ENCODE data around the gene CYP19A1. TPM values are rescaled to one million over a fixed set of nuclear protein-coding genes. Genes with fewer than 3 reads are reported as not detected.

CYP19A1 gene
- total and polyA plus RNA-seq, 3 experiments from 2014 or later: not detected

- H3K27ac Mint-ChIP-seq: no peak overlapping the region
Measured at GRCh38 chr15:51318382-51319150, 19.8 kb downstream of the CYP19A1 start.

DNA sequence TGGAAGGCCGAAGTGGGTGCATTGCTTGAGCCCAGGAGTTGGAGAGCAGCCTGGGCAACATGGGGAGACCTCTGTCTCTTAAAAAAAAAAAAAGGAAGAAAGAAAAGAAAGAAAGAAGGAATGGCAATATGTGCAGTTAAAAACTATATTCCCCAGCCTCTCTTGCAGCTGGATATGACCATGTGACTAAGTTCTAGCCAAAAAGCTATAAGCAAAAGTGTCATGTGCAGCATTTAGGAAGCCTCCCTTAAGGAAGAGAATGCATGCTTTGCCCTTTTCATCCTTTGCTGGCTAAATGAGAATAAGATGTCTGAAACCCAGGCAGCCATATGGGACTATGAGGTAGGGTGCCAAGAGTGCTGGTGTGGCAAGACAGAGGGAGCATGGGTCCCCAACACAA is 21.8 kb downstream of the CYP19A1 start:
- no peak overlapping the region for H3K27ac ChIP-seq (ENCODE audit: low read depth, low read length)
- ChIA-PET POLR2A (no interaction called here), CTCF (no interaction called here)

More at GRCh38 chr15:51318382-51319150, 19.8 kb downstream of the CYP19A1 start:
- H3K4me3 Mint-ChIP-seq: no peak overlapping the region
- CTCF ChIA-PET: no interaction called here
- Histone ChIP-seq H3K36me3 (ENCODE audit: insufficient read depth, low read length) (no peaks in the 10 kb centered on the region), H3K27me3 (ENCODE audit: insufficient read depth, low read length, poor library complexity, severe bottlenecking) (no peaks in the 10 kb centered on the region), H3K9me3 (ENCODE audit: low read length) (no peaks in the 10 kb centered on the region), H3K4me1 (ENCODE audit: insufficient read depth, low read length) (no peaks in the 10 kb centered on the region), H3K4me3 (ENCODE audit: low read length) (no peak overlapping the region), H3K27ac (ENCODE audit: low read depth, low read length) (no peak overlapping the region)
- H3K9me3 Mint-ChIP-seq: peaks cover 0 to 6% (median 0%) of the 10 kb centered on the region in 5 donors
- POLR2A ChIA-PET: no interaction called here
- H3K27me3 Mint-ChIP-seq: peaks cover 1 to 4% of the 10 kb centered on the region in 2 donors
- no peaks in the 10 kb centered on the region for H3K4me1 Mint-ChIP-seq
- DNase-seq: no peak
- no peaks in the 10 kb centered on the region for H3K36me3 Mint-ChIP-seq

GRCh38 chr15:51315726-51316125 is 22.7 kb downstream of the CYP19A1 start:
- CTCF ChIA-PET: no interaction called here

More for the DNA sequence above, 21.8 kb downstream of the CYP19A1 start:
- Histone ChIP-seq H3K4me3 (ENCODE audit: low read length) (no peak overlapping the region), H3K4me1 (ENCODE audit: insufficient read depth, low read length) (no peaks in the 10 kb centered on the region), H3K36me3 (ENCODE audit: insufficient read depth, low read length) (no peaks in the 10 kb centered on the region), H3K9me3 (ENCODE audit: low read length) (no peaks in the 10 kb centered on the region), H3K27me3 (ENCODE audit: insufficient read depth, low read length, poor library complexity, severe bottlenecking) (no peaks in the 10 kb centered on the region)
- DNase-seq: no peak
- no peak overlapping the region for H3K4me3 Mint-ChIP-seq
- H3K9me3 Mint-ChIP-seq: peaks cover 0 to 6% (median 0%) of the 10 kb centered on the region in 5 donors
- no peaks in the 10 kb centered on the region for H3K4me1 Mint-ChIP-seq
- no peak overlapping the region for H3K27ac Mint-ChIP-seq
- peaks cover under 1 to 4% of the 10 kb centered on the region in 2 donors for H3K27me3 Mint-ChIP-seq
- H3K36me3 Mint-ChIP-seq: no peaks in the 10 kb centered on the region

DNA sequence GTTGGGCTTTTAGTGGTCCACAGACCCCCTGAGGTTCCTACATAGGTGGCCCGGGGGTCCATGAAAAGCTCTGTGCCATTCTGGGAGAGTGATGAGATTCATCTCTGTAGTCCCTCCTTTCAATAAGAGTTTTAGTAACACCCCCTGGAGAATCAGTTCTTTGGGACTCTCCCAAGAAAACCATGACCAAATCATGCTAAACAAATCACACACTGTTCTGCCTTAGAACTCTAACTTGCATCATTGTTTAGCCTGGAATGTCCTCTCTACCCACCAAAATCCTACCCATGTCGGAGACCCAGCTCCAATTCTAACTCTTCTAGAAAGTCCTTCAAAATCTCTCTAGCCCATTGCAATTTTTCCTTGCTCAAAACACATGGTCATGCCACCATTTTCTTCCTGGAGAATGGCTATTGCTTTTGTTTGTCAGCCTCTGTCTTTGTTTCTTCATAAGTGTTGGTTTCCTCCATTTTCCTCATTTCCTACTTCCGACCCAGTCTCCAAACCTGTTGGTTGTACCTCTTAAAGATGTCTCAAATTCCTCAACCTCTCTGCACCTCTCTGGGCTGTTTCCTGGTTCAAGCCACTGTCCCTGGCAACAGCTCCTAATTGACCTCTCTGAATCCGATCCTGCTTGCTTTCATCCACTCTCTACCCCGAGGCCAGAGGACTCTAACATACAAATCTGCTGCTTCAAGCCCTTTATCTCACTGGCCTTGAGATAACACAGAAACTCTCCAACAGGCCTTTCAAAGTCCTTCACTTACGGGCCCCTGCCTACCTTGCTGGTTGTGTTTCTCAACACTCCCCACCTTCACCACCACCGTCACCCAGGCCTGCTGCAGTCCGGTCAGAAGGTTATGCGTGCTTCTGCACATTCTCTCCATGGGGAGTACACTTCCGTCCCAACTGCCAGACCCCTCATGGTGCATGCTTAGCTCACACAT is 23.7 kb downstream of the CYP19A1 start:
- ChIA-PET POLR2A (no interaction called here), CTCF (no interaction called here)
- H3K36me3 Mint-ChIP-seq: no peaks in the 10 kb centered on the region
- H3K27ac ChIP-seq (ENCODE audit: low read depth, low read length): no peak overlapping the region
- no peaks in the 10 kb centered on the region for H3K36me3 ChIP-seq (ENCODE audit: insufficient read depth, low read length)
- peaks cover 0 to 2% (median 0%) of the 10 kb centered on the region in 5 donors for H3K9me3 Mint-ChIP-seq
- H3K4me3 Mint-ChIP-seq: no peak overlapping the region
- H3K27me3 Mint-ChIP-seq: no peaks in the 10 kb centered on the region
- no peak overlapping the region for H3K4me3 ChIP-seq (ENCODE audit: low read length)
- no peaks in the 10 kb centered on the region for H3K4me1 Mint-ChIP-seq
- H3K4me1 ChIP-seq (ENCODE audit: insufficient read depth, low read length): no peaks in the 10 kb centered on the region
- no peak overlapping the region for H3K27ac Mint-ChIP-seq
- DNase-seq: no peak
- no peaks in the 10 kb centered on the region for H3K27me3 ChIP-seq (ENCODE audit: insufficient read depth, low read length, poor library complexity, severe bottlenecking)
- no peaks in the 10 kb centered on the region for H3K9me3 ChIP-seq (ENCODE audit: low read length)

More at GRCh38 chr15:51315726-51316125, 22.7 kb downstream of the CYP19A1 start:
- POLR2A ChIA-PET: no interaction called here
- Mint-ChIP-seq H3K27ac (no peak overlapping the region), H3K36me3 (no peaks in the 10 kb centered on the region), H3K4me1 (no peaks in the 10 kb centered on the region), H3K4me3 (no peak overlapping the region), H3K9me3 (peaks cover 0 to 2% (median 0%) of the 10 kb centered on the region in 5 donors), H3K27me3 (no peaks in the 10 kb centered on the region)
- Histone ChIP-seq H3K27me3 (ENCODE audit: insufficient read depth, low read length, poor library complexity, severe bottlenecking) (no peaks in the 10 kb centered on the region), H3K27ac (ENCODE audit: low read depth, low read length) (no peak overlapping the region), H3K4me1 (ENCODE audit: insufficient read depth, low read length) (no peaks in the 10 kb centered on the region), H3K9me3 (ENCODE audit: low read length) (no peaks in the 10 kb centered on the region), H3K4me3 (ENCODE audit: low read length) (no peak overlapping the region), H3K36me3 (ENCODE audit: insufficient read depth, low read length) (no peaks in the 10 kb centered on the region)
- DNase-seq: no peak

- H3K9me3 ChIP-seq (ENCODE audit: low read length): no peaks in the 10 kb centered on the region
Measured at GRCh38 chr15:51313644-51314280, 24.6 kb downstream of the CYP19A1 start.

DNA sequence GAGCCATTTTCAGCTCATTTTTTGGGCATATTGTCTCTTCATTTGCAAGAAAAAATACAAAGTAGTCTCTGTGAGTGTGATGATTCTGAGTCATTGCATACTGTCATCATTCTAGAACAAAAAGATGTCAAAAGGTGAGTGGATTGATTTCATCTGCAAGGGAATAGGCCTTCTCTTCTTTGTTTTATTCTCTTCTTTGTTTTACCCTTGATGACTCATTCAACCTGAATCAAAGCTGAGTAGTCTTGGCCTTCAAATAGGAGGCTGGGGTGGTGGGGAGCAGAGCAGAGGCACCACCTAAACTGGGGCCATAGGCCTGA is 25.4 kb downstream of the CYP19A1 start:
- Mint-ChIP-seq H3K4me3 (no peak overlapping the region), H3K9me3 (peaks cover 0 to 2% (median 0%) of the 10 kb centered on the region in 5 donors), H3K27ac (no peak overlapping the region), H3K36me3 (no peaks in the 10 kb centered on the region), H3K27me3 (no peaks in the 10 kb centered on the region), H3K4me1 (no peaks in the 10 kb centered on the region)
- no peak for DNase-seq
- H3K4me3 ChIP-seq (ENCODE audit: low read length): no peak overlapping the region
- no peaks in the 10 kb centered on the region for H3K27me3 ChIP-seq (ENCODE audit: insufficient read depth, low read length, poor library complexity, severe bottlenecking)
- ChIA-PET CTCF (no interaction called here), POLR2A (no interaction called here)
- H3K36me3 ChIP-seq (ENCODE audit: insufficient read depth, low read length): no peaks in the 10 kb centered on the region
- no peaks in the 10 kb centered on the region for H3K4me1 ChIP-seq (ENCODE audit: insufficient read depth, low read length)
- H3K27ac ChIP-seq (ENCODE audit: low read depth, low read length): no peak overlapping the region
- H3K9me3 ChIP-seq (ENCODE audit: low read length): no peaks in the 10 kb centered on the region

More at GRCh38 chr15:51313644-51314280, 24.6 kb downstream of the CYP19A1 start:
- Mint-ChIP-seq H3K36me3 (no peaks in the 10 kb centered on the region), H3K4me1 (no peaks in the 10 kb centered on the region), H3K27ac (no peak overlapping the region), H3K9me3 (peaks cover 0 to 2% (median 0%) of the 10 kb centered on the region in 5 donors), H3K4me3 (no peak overlapping the region), H3K27me3 (no peaks in the 10 kb centered on the region)
- Histone ChIP-seq H3K4me3 (ENCODE audit: low read length) (no peak overlapping the region), H3K4me1 (ENCODE audit: insufficient read depth, low read length) (no peaks in the 10 kb centered on the region), H3K36me3 (ENCODE audit: insufficient read depth, low read length) (no peaks in the 10 kb centered on the region), H3K27ac (ENCODE audit: low read depth, low read length) (no peak overlapping the region), H3K27me3 (ENCODE audit: insufficient read depth, low read length, poor library complexity, severe bottlenecking) (no peaks in the 10 kb centered on the region)
- DNase-seq: no peak
- ChIA-PET CTCF (no interaction called here), POLR2A (no interaction called here)

DNA sequence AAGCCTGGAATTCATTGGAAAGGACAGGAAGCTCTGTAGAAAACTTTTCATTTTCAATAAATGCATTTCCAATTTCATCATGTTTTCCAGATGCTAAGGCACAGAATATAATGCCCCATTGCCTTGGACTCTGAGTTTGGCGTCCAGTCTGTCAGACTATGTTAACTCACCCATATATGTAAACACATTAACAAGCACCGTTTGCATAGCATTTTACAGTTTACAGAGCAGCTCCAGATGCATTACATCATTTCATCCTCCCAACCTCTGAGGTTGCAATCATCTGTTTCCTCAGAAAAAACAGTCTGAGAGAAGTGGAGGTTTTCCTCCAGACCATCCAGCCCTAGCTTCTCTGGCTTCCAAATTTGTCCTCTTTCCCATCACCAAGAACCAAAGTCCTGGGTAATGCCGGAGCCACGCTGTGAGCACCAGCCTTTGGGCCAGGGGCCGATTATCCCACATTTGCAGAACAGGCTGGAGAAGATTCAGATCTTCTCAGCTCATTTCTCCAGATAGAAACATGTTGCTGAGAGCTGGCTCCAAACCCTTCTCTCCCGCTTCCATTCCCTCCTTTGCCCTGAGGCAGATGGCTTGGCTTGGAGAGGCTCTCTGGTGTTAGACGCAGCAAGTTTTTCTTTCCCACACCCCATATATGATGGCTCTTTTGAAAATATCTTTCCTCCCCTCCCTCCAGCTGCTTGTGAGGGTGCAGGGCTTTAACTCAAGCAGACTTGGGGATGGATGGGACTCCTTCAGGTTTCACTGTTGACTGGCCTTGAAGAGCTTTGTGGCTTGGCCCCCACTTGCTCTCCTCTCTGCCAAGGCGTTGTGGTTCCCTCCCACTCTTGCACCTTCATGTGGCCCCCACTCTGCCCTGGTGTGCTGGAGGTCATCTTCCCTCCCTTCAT is 26.0 kb downstream of the CYP19A1 start:
- H3K9me3 Mint-ChIP-seq: peaks cover 0 to 2% (median 0%) of the 10 kb centered on the region in 5 donors
- H3K36me3 Mint-ChIP-seq: no peaks in the 10 kb centered on the region
- ChIA-PET CTCF (no interaction called here), POLR2A (no interaction called here)
- no peak overlapping the region for H3K27ac Mint-ChIP-seq
- Histone ChIP-seq H3K4me1 (ENCODE audit: insufficient read depth, low read length) (no peaks in the 10 kb centered on the region), H3K27ac (ENCODE audit: low read depth, low read length) (no peak overlapping the region), H3K36me3 (ENCODE audit: insufficient read depth, low read length) (no peaks in the 10 kb centered on the region), H3K9me3 (ENCODE audit: low read length) (no peaks in the 10 kb centered on the region), H3K4me3 (ENCODE audit: low read length) (no peak overlapping the region), H3K27me3 (ENCODE audit: insufficient read depth, low read length, poor library complexity, severe bottlenecking) (no peaks in the 10 kb centered on the region)
- no peaks in the 10 kb centered on the region for H3K27me3 Mint-ChIP-seq
- H3K4me1 Mint-ChIP-seq: no peaks in the 10 kb centered on the region
- no peak overlapping the region for H3K4me3 Mint-ChIP-seq
- no peak for DNase-seq

Data from CD8-positive, alpha-beta memory T cell (primary cell).